Measurements from ENCODE around the gene HSD3B2. TPM values are rescaled to one million over a fixed set of nuclear protein-coding genes. Genes with fewer than 3 reads are reported as not detected.

The HSD3B2 gene
- total and polyA plus RNA-seq, 2 donors (not counting 3 experiments of a cell fraction or from before 2014, with no cell fraction given): not detected

GRCh38 chr1:119447344-119448126 is 32.6 kb downstream of the HSD3B2 start:
- dilution Hi-C loops (cut with MboI; ENCODE audit: extremely low pct_ligation_motif_present, low sequenced_read_pairs) (no loop called here), intact Hi-C loops (cut with micrococcal nuclease) (no loop called here)
- Histone ChIP-seq H3K4me2 (ENCODE audit: insufficient read depth, low read length) (no peak overlapping the region), H3K9ac (replicated peaks; ENCODE audit: extremely low read depth, insufficient read depth, low read length) (no peak overlapping the region), H3K9me3 (replicated peaks; ENCODE audit: control insufficient read depth, insufficient read depth, low read length) (no peaks in the 10 kb centered on the region), H2AFZ (ENCODE audit: low read depth, low read length) (no peak overlapping the region), H4K20me1 (replicated peaks; ENCODE audit: control insufficient read depth, extremely low read depth, insufficient read depth, low read length) (no peaks in the 10 kb centered on the region), H3K27me3 (ENCODE audit: control insufficient read depth in 2 of 2, insufficient read depth in 2 of 2, low read length in 2 of 2) (no peaks in the 10 kb centered on the region), H3K4me1 (ENCODE audit: control insufficient read depth, extremely low read depth, insufficient read depth, low read length) (no peaks in the 10 kb centered on the region), H3K79me2 (ENCODE audit: control insufficient read depth, insufficient read depth, low read length) (no peaks in the 10 kb centered on the region), H3K4me3 (replicated peaks in 1 of 3; ENCODE audit: insufficient read depth in 1 of 3, low read depth in 1 of 3, low read length in 3 of 3) (no peak overlapping the region), H3K9me1 (replicated peaks; ENCODE audit: control insufficient read depth, extremely low read depth, insufficient read depth, low read length) (no peaks in the 10 kb centered on the region), H3K27ac (ENCODE audit: insufficient read depth, low read depth, low read length) (no peak overlapping the region), H3K36me3 (ENCODE audit: control insufficient read depth in 2 of 2, extremely low read depth in 1 of 2, insufficient read depth in 2 of 2, low read length in 2 of 2) (no peaks in the 10 kb centered on the region)
- ChIA-PET POLR2A (no interaction called here), CTCF (no interaction called here)
- FAIRE-seq: no peak
- no TSS peak for BruUV-seq (replicated peaks)
- TF ChIP-seq POLR2AphosphoS5 (IDR thresholded peaks at IDR 0.05; ENCODE audit: insufficient read depth, low read depth, low read length): no peak
- TF ChIP-seq EZH2 (IDR thresholded peaks at IDR 0.05; ENCODE audit: borderline replicate concordance, low read depth, low read length, severe bottlenecking): no peak
- no peak for TF ChIP-seq MAX (IDR thresholded peaks at IDR 0.05; ENCODE audit: insufficient read depth, insufficient read length)
- TF ChIP-seq POLR2A (IDR thresholded peaks at IDR 0.05; ENCODE audit: low read depth, low read length): no peak
- TF ChIP-seq JUN (IDR thresholded peaks at IDR 0.05; ENCODE audit: borderline replicate concordance, insufficient read depth, insufficient read length, low read depth): no peak
- no peak for TF ChIP-seq CTCF (IDR thresholded peaks at IDR 0.05; ENCODE audit: extremely low read depth in 1 of 2, insufficient read depth in 1 of 2, low read depth in 1 of 2, low read length in 2 of 2)
- no peak for TF ChIP-seq GATA2 (IDR thresholded peaks at IDR 0.05; ENCODE audit: insufficient read depth, insufficient read length, low read depth, low read length)
- no peak for TF ChIP-seq FOS (IDR thresholded peaks at IDR 0.05; ENCODE audit: borderline replicate concordance, insufficient read depth, low read length)
- no peak for TF ChIP-seq MYC (IDR thresholded peaks at IDR 0.05; ENCODE audit: low read depth, low read length)
- DNase-seq (ENCODE audit: low read depth, low spot score): no peak

All from endothelial cell of umbilical vein (primary cell).